ENCODE results near the gene C12orf54. TPM values are rescaled to one million over a fixed set of nuclear protein-coding genes. Genes with fewer than 3 reads are reported as not detected.
"Not testable (repeated sequence)": the region's sequence is repeated elsewhere in the genome, so short reads cannot be mapped to it uniquely, and the experiment has no call there.

The C12orf54 gene
- total RNA-seq, 4 donors from 2014 or later: not detected

GRCh38 chr12:48482930-48483329 is 632 bp downstream of the C12orf54 start:
- H3K27me3 ChIP-seq: no peaks in the 10 kb centered on the region
- H3K36me3 ChIP-seq: no peaks in the 10 kb centered on the region
- no peak overlapping the region for H3K4me3 ChIP-seq
- WGBS, 2 donors (ENCODE audit: low coverage in 1 of 2): 85 to 100% methylated on average over 3 of the region's 3 CpGs
- no peaks in the 10 kb centered on the region for H3K4me1 ChIP-seq
- no peak for TF ChIP-seq POLR2AphosphoS5 (IDR thresholded peaks at IDR 0.05)
- TF ChIP-seq POLR2A (IDR thresholded peaks at IDR 0.05): no peak
- no peak for TF ChIP-seq EP300 (IDR thresholded peaks at IDR 0.05)
- no peak for TF ChIP-seq CTCF (IDR thresholded peaks at IDR 0.05)
- H3K27ac ChIP-seq: no peak overlapping the region
- H3K9me3 ChIP-seq: no peaks in the 10 kb centered on the region
- no peak for ATAC-seq

- no peaks in the 10 kb centered on the region for H3K9me3 ChIP-seq
- no peak overlapping the region for H3K4me3 ChIP-seq
- no peak overlapping the region for H3K27ac ChIP-seq
- no peaks in the 10 kb centered on the region for H3K4me1 ChIP-seq
- no peaks in the 10 kb centered on the region for H3K27me3 ChIP-seq
- no peak for ATAC-seq
- WGBS, 2 donors (ENCODE audit: low coverage in 1 of 2): 69 to 77% methylated on average over 2 of the region's 2 CpGs
- TF ChIP-seq POLR2AphosphoS5 (IDR thresholded peaks at IDR 0.05) (no peak), EP300 (IDR thresholded peaks at IDR 0.05) (no peak), POLR2A (IDR thresholded peaks at IDR 0.05) (no peak), CTCF (IDR thresholded peaks at IDR 0.05) (no peak)
- H3K36me3 ChIP-seq: no peaks in the 10 kb centered on the region
Measured at GRCh38 chr12:48486261-48486660, 4.0 kb downstream of the C12orf54 start.

- Histone ChIP-seq H3K27ac (no peak overlapping the region), H3K27me3 (no peaks in the 10 kb centered on the region), H3K9me3 (no peaks in the 10 kb centered on the region), H3K36me3 (no peaks in the 10 kb centered on the region), H3K4me3 (no peak overlapping the region), H3K4me1 (no peaks in the 10 kb centered on the region)
- no peak for ATAC-seq
- no peak for TF ChIP-seq EP300 (IDR thresholded peaks at IDR 0.05)
- no peak for TF ChIP-seq CTCF (IDR thresholded peaks at IDR 0.05)
- TF ChIP-seq POLR2AphosphoS5 (IDR thresholded peaks at IDR 0.05): no peak
- TF ChIP-seq POLR2A (IDR thresholded peaks at IDR 0.05): no peak
- WGBS, 2 donors (ENCODE audit: low coverage in 1 of 2): 76 to 81% methylated on average over 4 to 5 of the region's 5 CpGs
Measured at GRCh38 chr12:48486679-48487078, 4.4 kb downstream of the C12orf54 start.

GRCh38 chr12:48489012-48489411 is 6.7 kb downstream of the C12orf54 start:
- no peaks in the 10 kb centered on the region for H3K27me3 ChIP-seq
- H3K36me3 ChIP-seq: no peaks in the 10 kb centered on the region
- no peak for TF ChIP-seq EP300 (IDR thresholded peaks at IDR 0.05)
- no peak for TF ChIP-seq POLR2AphosphoS5 (IDR thresholded peaks at IDR 0.05)
- TF ChIP-seq POLR2A (IDR thresholded peaks at IDR 0.05): no peak
- no peak for TF ChIP-seq CTCF (IDR thresholded peaks at IDR 0.05)
- WGBS, 2 donors (ENCODE audit: low coverage in 1 of 2): 50 to 60% methylated on average over 1 to 2 of the region's 2 CpGs
- no peaks in the 10 kb centered on the region for H3K4me1 ChIP-seq
- no peak for ATAC-seq
- H3K27ac ChIP-seq: no peak overlapping the region
- H3K4me3 ChIP-seq: no peak overlapping the region
- H3K9me3 ChIP-seq: no peaks in the 10 kb centered on the region

- not testable (repeated sequence) for H3K27me3 ChIP-seq, H3K4me3 ChIP-seq, H3K4me1 ChIP-seq, H3K27ac ChIP-seq, H3K36me3 ChIP-seq, H3K9me3 ChIP-seq, ATAC-seq
- 50 to 81% methylated on average over 1 to 7 of the region's 7 CpGs for WGBS, 2 donors (ENCODE audit: low coverage in 1 of 2)
Measured at GRCh38 chr12:48489456-48489855, 7.2 kb downstream of the C12orf54 start.

GRCh38 chr12:48500281-48500680 is 18.0 kb downstream of the C12orf54 start:
- ATAC-seq, H3K4me3 ChIP-seq, H3K4me1 ChIP-seq, H3K27ac ChIP-seq, H3K36me3 ChIP-seq, H3K9me3 ChIP-seq, H3K27me3 ChIP-seq: not testable (repeated sequence)
- no CpG with 5 or more reads among the region's 32 CpGs for WGBS, 2 donors (ENCODE audit: low coverage in 1 of 2)

- 67 to 80% methylated on average over 1 to 2 of the region's 2 CpGs for WGBS, 2 donors (ENCODE audit: low coverage in 1 of 2)
Measured at GRCh38 chr12:48506836-48507235, 24.5 kb downstream of the C12orf54 start.

More at GRCh38 chr12:48506836-48507235, 24.5 kb downstream of the C12orf54 start:
- not testable (repeated sequence) for H3K36me3 ChIP-seq, H3K4me1 ChIP-seq, H3K4me3 ChIP-seq, H3K27me3 ChIP-seq, H3K27ac ChIP-seq, ATAC-seq, H3K9me3 ChIP-seq

All from gastroesophageal sphincter (tissue), 4 donors.